Measurements from ENCODE around the gene CYB561D1. TPM values are rescaled to one million over a fixed set of nuclear protein-coding genes. Genes with fewer than 3 reads are reported as not detected.

CYB561D1 gene
- total and polyA plus RNA-seq, 9 of the 15 experiments (the other 6 are each of a cell fraction or from before 2014, with no cell fraction given): 0.71 to 7.2 (median 3.5) TPM

DNA sequence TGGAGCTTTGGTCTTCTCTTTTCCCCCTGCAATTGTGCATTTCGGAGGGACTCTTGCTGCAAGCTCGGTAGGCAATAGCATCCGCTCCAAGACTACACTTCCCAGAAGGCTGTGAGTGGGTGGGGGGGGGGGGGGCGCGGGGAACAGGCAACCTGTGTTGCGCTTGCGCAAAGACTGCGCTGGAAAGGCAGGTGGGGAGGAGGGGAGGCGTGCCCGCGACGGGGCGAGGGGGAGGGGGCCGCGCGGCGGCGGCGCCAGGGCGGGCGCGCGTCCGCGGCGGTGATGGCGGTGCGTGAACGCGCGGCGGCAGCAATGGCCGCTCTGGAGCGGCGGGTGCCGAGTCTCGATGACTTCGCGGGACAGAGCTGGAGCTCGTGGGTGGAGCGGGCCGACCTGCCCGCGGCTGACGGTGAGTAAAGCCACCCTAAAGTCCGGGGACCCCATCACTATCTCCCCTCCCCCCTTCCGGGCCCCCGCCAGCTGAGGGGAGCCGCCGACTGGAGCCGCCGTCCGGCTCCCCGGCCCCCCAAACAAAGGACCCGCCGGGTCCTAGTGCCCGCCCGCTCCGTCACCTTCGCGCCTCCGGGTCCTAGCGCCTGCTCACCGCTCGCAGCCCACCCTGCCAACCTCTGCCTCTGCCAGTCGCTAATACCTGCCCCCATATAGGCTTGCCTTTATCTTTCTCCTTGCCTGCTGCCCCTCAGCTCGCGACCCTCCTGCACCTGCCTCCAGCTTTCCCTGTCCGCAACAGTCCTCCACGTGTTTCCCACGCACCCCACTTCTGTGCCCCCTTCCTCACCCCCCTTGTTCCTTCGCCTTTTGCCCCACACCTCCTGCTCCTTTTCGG, 10.0 kb upstream of the CYB561D1 start, which contains the start of gene ATXN7L2 (continued):
- TF ChIP-seq ETV1 (tag; conservative IDR thresholded peaks at IDR 0.05; ENCODE audit: low read depth): peak; percentile 60; the same call in 1 of the 2 replicates
- TF ChIP-seq, protein P1, sequence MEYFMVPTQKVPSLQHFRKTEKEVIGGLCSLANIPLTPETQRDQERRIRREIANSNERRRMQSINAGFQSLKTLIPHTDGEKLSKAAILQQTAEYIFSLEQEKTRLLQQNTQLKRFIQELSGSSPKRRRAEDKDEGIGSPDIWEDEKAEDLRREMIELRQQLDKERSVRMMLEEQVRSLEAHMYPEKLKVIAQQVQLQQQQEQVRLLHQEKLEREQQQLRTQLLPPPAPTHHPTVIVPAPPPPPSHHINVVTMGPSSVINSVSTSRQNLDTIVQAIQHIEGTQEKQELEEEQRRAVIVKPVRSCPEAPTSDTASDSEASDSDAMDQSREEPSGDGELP (CRISPR knock-in tag; IDR thresholded peaks at IDR 0.05; ENCODE audit: borderline replicate concordance): peak; percentile 70
- TF ChIP-seq NCOA2 (IDR thresholded peaks at IDR 0.05; ENCODE audit: partially characterized antibody in 2 of 2): no peak
- peak; percentile 88 for TF ChIP-seq C11orf30 (IDR thresholded peaks at IDR 0.05; ENCODE audit: low read depth)
- TF ChIP-seq BMI1 (IDR thresholded peaks at IDR 0.05; ENCODE audit: low read length): no peak; the same call in 1 of the 2 replicates
- no peak for TF ChIP-seq PRMT5 (CRISPR knock-in tag; IDR thresholded peaks at IDR 0.05)
- TF ChIP-seq, protein P2, sequence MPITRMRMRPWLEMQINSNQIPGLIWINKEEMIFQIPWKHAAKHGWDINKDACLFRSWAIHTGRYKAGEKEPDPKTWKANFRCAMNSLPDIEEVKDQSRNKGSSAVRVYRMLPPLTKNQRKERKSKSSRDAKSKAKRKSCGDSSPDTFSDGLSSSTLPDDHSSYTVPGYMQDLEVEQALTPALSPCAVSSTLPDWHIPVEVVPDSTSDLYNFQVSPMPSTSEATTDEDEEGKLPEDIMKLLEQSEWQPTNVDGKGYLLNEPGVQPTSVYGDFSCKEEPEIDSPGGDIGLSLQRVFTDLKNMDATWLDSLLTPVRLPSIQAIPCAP (CRISPR knock-in tag; IDR thresholded peaks at IDR 0.05; ENCODE audit: borderline replicate concordance): no peak
- no peak for TF ChIP-seq TCFL5 (CRISPR knock-in tag; conservative IDR thresholded peaks at IDR 0.05)
- TF ChIP-seq, protein P3, sequence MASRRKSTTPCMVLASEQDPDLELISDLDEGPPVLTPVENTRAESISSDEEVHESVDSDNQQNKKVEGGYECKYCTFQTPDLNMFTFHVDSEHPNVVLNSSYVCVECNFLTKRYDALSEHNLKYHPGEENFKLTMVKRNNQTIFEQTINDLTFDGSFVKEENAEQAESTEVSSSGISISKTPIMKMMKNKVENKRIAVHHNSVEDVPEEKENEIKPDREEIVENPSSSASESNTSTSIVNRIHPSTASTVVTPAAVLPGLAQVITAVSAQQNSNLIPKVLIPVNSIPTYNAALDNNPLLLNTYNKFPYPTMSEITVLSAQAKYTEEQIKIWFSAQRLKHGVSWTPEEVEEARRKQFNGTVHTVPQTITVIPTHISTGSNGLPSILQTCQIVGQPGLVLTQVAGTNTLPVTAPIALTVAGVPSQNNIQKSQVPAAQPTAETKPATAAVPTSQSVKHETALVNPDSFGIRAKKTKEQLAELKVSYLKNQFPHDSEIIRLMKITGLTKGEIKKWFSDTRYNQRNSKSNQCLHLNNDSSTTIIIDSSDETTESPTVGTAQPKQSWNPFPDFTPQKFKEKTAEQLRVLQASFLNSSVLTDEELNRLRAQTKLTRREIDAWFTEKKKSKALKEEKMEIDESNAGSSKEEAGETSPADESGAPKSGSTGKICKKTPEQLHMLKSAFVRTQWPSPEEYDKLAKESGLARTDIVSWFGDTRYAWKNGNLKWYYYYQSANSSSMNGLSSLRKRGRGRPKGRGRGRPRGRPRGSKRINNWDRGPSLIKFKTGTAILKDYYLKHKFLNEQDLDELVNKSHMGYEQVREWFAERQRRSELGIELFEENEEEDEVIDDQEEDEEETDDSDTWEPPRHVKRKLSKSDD (conservative IDR thresholded peaks at IDR 0.05; ENCODE audit: low read length): no peak
- TF ChIP-seq, protein P4, sequence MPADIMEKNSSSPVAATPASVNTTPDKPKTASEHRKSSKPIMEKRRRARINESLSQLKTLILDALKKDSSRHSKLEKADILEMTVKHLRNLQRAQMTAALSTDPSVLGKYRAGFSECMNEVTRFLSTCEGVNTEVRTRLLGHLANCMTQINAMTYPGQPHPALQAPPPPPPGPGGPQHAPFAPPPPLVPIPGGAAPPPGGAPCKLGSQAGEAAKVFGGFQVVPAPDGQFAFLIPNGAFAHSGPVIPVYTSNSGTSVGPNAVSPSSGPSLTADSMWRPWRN (IDR thresholded peaks at IDR 0.05; ENCODE audit: low read depth): no peak
- TF ChIP-seq CBFA2T2 (conservative IDR thresholded peaks at IDR 0.05): no peak
- TF ChIP-seq SMAD2 (IDR thresholded peaks at IDR 0.05; ENCODE audit: low read depth, low read length): no peak
- peak; percentile 88 for TF ChIP-seq DPF2 (IDR thresholded peaks at IDR 0.05)
- TF ChIP-seq, protein P5, sequence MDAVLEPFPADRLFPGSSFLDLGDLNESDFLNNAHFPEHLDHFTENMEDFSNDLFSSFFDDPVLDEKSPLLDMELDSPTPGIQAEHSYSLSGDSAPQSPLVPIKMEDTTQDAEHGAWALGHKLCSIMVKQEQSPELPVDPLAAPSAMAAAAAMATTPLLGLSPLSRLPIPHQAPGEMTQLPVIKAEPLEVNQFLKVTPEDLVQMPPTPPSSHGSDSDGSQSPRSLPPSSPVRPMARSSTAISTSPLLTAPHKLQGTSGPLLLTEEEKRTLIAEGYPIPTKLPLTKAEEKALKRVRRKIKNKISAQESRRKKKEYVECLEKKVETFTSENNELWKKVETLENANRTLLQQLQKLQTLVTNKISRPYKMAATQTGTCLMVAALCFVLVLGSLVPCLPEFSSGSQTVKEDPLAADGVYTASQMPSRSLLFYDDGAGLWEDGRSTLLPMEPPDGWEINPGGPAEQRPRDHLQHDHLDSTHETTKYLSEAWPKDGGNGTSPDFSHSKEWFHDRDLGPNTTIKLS (IDR thresholded peaks at IDR 0.05; ENCODE audit: borderline replicate concordance, low read depth): 0 out of 2 replicates have a peak, but pooled peaks have one; percentile 36
- no peak for TF ChIP-seq ZNF253 (CRISPR knock-in tag; conservative IDR thresholded peaks at IDR 0.05)
- TF ChIP-seq IRF2 (CRISPR knock-in tag; IDR thresholded peaks at IDR 0.05): no peak
- no peak for TF ChIP-seq TAF15 (IDR thresholded peaks at IDR 0.05; ENCODE audit: low read depth, low read length)

Measured in K562 (cell line).